ENCODE measurements around the gene ATXN7L2.

ATXN7L2 gene

DNA sequence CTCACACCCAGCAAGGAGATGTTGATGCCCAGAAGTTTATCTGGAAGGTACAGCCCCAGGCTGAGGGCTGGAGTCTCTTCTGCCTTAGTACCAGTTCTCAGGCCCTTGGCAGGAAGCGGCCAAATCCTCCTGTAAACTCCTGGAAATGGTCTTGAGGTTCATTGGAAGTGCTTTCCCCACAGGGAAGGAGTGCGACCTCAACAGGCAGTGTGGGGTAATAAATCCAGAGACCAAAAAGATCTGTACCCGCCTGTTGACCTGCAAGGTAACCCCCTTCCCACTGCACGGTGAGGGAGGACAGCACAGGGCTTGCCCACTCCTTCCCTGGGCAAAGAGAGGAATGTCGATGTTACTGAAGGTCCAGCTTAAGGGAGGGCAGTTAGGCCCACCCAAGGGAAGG, 4.5 kb downstream of the ATXN7L2 start:
- H3K27me3 ChIP-seq (ENCODE audit: insufficient read depth, low read length), result peaks cover under 1% of the 10 kb centered on the region; the same call in 1 of the 2 replicates
- H3K36me3 ChIP-seq (ENCODE audit: insufficient read depth, low read length), result no peaks in the 10 kb centered on the region
- H3K4me1 ChIP-seq (ENCODE audit: control insufficient read depth, insufficient read depth, low read length, unreplicated experiment), result peaks cover 18% of the 10 kb centered on the region
- no peak overlapping the region for H3K27ac ChIP-seq (ENCODE audit: low read depth, low read length)
- H3K4me3 ChIP-seq (ENCODE audit: low read depth, low read length), result no peak overlapping the region
- H3K79me2 ChIP-seq (ENCODE audit: control insufficient read depth, insufficient read depth, low read length, unreplicated experiment), result no peaks in the 10 kb centered on the region
- no peak overlapping the region for H2AFZ ChIP-seq (ENCODE audit: low read length, unreplicated experiment)

DNA sequence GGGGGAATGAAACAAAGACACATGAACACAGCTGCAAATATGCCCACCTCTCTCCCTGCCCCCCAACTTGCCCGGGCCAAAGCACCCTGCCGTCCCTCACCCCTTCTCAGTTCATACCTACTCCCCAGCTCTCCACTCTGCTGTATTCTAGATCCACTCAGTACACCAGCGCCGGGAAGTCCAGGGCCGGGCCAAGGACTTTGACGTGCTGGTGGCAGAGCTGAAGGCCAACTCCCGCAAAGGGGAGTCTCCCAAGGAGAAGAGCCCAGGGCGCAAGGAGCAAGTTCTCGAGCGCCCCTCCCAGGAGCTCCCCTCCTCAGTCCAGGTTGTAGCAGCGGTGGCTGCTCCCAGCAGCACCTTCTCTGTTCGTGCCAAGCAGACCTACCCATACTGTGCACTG, 5.0 kb downstream of the ATXN7L2 start:
- H2AFZ ChIP-seq (ENCODE audit: low read length, unreplicated experiment), result no peak overlapping the region
- no peaks in the 10 kb centered on the region for H3K79me2 ChIP-seq (ENCODE audit: control insufficient read depth, insufficient read depth, low read length, unreplicated experiment)
- no peak overlapping the region for H3K4me3 ChIP-seq (ENCODE audit: low read depth, low read length)
- no peaks in the 10 kb centered on the region for H3K27me3 ChIP-seq (ENCODE audit: insufficient read depth, low read length)
- no peaks in the 10 kb centered on the region for H3K36me3 ChIP-seq (ENCODE audit: insufficient read depth, low read length)
- no peak overlapping the region for H3K27ac ChIP-seq (ENCODE audit: low read depth, low read length)
- peaks cover 22% of the 10 kb centered on the region for H3K4me1 ChIP-seq (ENCODE audit: control insufficient read depth, insufficient read depth, low read length, unreplicated experiment)

DNA sequence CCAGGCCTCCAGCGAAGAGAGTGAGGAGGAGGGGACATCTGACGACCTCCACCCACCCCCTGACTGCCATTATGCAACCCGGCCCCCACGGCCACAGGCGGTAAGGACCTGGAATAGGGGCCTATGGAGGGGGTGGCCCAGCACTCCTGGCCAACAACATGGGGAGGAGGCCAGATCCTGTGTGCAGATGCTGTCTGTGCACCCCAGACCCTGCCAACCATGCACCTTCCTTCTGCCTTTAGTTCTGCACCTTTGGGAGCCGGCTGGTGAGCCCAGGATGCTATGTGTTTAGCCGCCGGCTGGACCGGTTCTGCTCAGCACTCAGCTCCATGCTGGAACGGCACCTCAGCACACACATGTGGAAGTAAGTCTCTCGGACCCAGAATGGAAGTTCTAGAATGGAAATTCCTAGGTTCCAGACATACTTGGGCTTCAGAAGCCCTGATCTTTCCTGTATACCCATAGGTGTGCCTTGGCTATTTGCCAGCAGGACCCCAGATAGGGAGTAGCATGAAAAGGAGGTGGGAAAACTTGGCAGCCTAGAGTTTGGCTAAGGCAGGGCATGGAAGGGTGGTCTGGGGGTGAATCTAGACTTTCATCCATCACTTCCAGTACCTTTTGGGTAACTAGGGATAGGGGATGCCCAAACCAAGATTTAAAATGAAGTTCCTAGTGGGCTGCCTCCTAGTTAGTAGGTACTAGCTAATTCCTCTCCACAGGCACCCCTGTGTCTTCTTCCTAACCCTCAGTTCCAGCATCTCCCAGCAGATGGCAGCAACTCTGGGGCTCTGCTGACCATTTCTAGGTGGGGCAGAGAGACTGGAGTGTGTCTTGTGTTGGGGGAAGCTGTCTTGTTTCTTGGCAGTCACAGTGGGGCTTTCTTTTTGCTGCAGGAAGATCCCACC, 6.6 kb downstream of the ATXN7L2 start:
- peaks cover 20% of the 10 kb centered on the region for H3K4me1 ChIP-seq (ENCODE audit: control insufficient read depth, insufficient read depth, low read length, unreplicated experiment)
- no peaks in the 10 kb centered on the region for H3K36me3 ChIP-seq (ENCODE audit: insufficient read depth, low read length)
- no peak overlapping the region for H2AFZ ChIP-seq (ENCODE audit: low read length, unreplicated experiment)
- no peak overlapping the region for H3K4me3 ChIP-seq (ENCODE audit: low read depth, low read length)
- H3K79me2 ChIP-seq (ENCODE audit: control insufficient read depth, insufficient read depth, low read length, unreplicated experiment), result peaks cover 6% of the 10 kb centered on the region
- no peaks in the 10 kb centered on the region for H3K27me3 ChIP-seq (ENCODE audit: insufficient read depth, low read length)
- no peak overlapping the region for H3K27ac ChIP-seq (ENCODE audit: low read depth, low read length)

DNA sequence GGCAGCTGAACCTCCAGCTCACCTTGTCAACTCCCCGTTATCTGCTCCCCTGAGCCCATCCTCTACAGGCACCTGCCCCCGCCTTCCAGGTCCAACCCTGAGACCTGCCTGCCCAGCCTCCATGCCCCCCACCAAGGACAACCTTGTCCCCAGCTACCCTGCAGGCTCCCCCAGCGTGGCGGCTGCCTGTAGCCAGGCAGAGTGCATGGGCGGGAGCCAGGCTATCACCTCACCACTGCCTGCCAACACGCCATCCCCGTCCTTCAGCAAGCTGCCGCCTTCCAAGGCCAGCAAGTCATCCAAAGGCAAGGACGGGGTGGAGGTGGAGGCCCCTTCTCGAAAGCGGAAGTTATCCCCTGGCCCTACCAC, 7.2 kb downstream of the ATXN7L2 start:
- Histone ChIP-seq H3K4me3 (ENCODE audit: low read depth, low read length) (no peak overlapping the region), H3K4me1 (ENCODE audit: control insufficient read depth, insufficient read depth, low read length, unreplicated experiment) (peaks cover 17% of the 10 kb centered on the region), H3K36me3 (ENCODE audit: insufficient read depth, low read length) (no peaks in the 10 kb centered on the region), H2AFZ (ENCODE audit: low read length, unreplicated experiment) (no peak overlapping the region), H3K27ac (ENCODE audit: low read depth, low read length) (no peak overlapping the region), H3K27me3 (ENCODE audit: insufficient read depth, low read length) (no peaks in the 10 kb centered on the region), H3K79me2 (ENCODE audit: control insufficient read depth, insufficient read depth, low read length, unreplicated experiment) (peaks cover 6% of the 10 kb centered on the region)

DNA sequence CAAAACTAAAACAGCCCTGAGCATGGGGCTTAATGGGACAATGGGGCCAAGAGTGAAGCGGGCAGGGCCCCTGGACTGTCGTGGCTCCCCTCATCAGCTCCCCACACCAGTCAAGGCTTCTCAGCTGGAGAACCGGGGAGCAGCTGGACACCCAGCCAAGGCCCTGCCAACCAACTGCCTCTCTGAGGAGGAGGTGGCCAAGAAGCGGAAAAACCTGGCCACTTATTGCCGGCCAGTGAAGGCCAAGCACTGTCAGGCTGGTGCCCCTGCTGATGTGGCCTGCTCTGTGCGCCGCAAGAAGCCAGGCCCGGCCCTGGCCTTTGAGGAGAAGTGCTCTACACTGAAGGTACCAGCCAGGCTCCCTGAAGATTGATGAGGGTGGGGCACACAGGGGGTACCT, 7.7 kb downstream of the ATXN7L2 start:
- no peaks in the 10 kb centered on the region for H3K27me3 ChIP-seq (ENCODE audit: insufficient read depth, low read length)

DNA sequence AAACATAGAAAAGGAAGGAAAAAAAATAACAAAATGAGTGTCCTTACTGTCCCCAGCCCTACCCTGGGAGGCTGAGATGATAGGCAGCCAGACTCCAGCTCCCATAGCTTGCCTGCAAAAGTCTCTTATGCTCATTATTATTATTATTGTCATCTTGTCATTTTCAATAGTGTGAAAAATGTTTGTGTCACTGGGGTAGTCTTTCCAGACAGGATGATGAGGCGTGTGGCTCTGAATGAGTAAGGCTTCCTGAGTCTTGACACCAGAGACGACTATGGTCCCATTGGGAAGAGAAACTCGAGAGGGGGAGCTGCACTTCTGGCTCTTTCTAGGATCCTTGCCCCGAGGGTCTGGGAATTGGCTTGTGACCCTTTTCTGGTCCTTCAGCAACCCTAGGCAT, 9.1 kb downstream of the ATXN7L2 start:
- Histone ChIP-seq H3K79me2 (ENCODE audit: control insufficient read depth, insufficient read depth, low read length, unreplicated experiment) (peaks cover 6% of the 10 kb centered on the region), H2AFZ (ENCODE audit: low read length, unreplicated experiment) (no peak overlapping the region), H3K27me3 (ENCODE audit: insufficient read depth, low read length) (no peaks in the 10 kb centered on the region), H3K4me1 (ENCODE audit: control insufficient read depth, insufficient read depth, low read length, unreplicated experiment) (peaks cover 17% of the 10 kb centered on the region), H3K36me3 (ENCODE audit: insufficient read depth, low read length) (no peaks in the 10 kb centered on the region), H3K27ac (ENCODE audit: low read depth, low read length) (no peak overlapping the region), H3K4me3 (ENCODE audit: low read depth, low read length) (no peak overlapping the region)

More for the DNA sequence above, 7.7 kb downstream of the ATXN7L2 start:
- Histone ChIP-seq H3K4me1 (ENCODE audit: control insufficient read depth, insufficient read depth, low read length, unreplicated experiment) (peaks cover 17% of the 10 kb centered on the region), H3K79me2 (ENCODE audit: control insufficient read depth, insufficient read depth, low read length, unreplicated experiment) (peaks cover 6% of the 10 kb centered on the region), H2AFZ (ENCODE audit: low read length, unreplicated experiment) (no peak overlapping the region), H3K4me3 (ENCODE audit: low read depth, low read length) (no peak overlapping the region), H3K27ac (ENCODE audit: low read depth, low read length) (no peak overlapping the region), H3K36me3 (ENCODE audit: insufficient read depth, low read length) (no peaks in the 10 kb centered on the region)

DNA sequence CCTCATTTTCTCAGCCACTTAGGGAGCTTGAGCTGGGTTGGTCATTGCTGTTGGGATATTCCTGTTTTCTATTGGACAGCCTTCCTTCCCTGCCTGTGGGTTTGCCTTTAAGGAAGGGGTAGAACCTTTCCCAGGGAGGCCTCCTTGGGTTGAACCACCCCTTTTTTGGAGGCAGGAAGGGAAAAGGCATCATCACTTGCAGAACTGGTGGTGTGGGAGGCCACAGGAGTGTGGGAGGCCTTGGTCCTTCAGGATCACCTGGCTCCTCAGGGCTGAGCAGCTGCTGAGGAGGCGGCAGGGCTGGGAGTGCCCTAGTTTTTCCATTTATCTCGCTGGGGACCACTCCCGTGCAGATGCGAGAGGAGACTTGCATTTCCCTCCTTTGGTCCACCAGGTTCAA, 9.5 kb downstream of the ATXN7L2 start:
- H3K4me1 ChIP-seq (ENCODE audit: control insufficient read depth, insufficient read depth, low read length, unreplicated experiment), result peaks cover 17% of the 10 kb centered on the region
- H3K36me3 ChIP-seq (ENCODE audit: insufficient read depth, low read length), result no peaks in the 10 kb centered on the region
- H2AFZ ChIP-seq (ENCODE audit: low read length, unreplicated experiment), result peak overlapping the region; percentile 78
- H3K79me2 ChIP-seq (ENCODE audit: control insufficient read depth, insufficient read depth, low read length, unreplicated experiment), result peaks cover 6% of the 10 kb centered on the region
- H3K27me3 ChIP-seq (ENCODE audit: insufficient read depth, low read length), result no peaks in the 10 kb centered on the region
- H3K4me3 ChIP-seq (ENCODE audit: low read depth, low read length), result peak overlapping the region; percentile 97; the same call in 1 of the 2 replicates
- no peak overlapping the region for H3K27ac ChIP-seq (ENCODE audit: low read depth, low read length)

DNA sequence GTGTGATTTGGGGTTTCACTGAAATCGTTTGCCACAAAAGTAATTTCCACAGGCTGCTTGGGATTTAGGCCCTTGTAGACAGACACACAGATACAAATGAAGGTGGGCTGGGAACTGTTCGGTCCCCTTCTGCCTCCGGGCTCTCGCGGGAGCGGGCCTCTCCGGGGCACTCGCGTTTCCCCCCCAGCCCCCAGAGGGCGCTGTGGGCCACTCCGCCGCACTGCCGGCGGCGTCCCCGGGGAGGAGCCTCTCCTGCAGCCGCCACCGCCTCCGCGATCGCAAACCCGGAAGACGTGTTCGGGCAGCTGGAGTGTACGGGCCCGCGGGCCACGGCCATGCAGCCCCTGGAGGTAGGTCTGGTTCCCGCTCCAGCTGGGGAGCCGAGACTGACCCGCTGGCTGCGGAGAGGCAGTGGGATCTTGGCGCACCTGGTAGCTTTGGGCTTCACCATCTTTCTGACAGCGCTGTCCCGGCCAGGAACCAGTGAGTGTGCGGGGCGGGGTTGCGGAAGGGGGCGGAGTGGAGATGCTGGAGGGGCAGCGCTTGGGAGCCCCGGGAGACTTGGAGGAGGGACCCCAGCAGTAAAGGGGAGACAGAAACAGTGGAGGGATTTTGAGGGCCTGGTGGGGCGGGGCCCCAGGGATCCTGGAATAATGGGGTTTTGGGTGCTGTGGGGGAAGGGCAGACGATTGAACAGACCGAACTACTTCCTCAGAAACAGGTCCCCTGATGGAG, 10.3 kb downstream of the ATXN7L2 start, which contains the start of gene CYB561D1:
CYB561D1 (plus strand) TSS at position 290 of the 735 bp plus-strand sequence; CDS start at position 336, 46 bp downstream.
- Histone ChIP-seq H3K36me3 (ENCODE audit: insufficient read depth, low read length) (no peaks in the 10 kb centered on the region), H3K79me2 (ENCODE audit: control insufficient read depth, insufficient read depth, low read length, unreplicated experiment) (peaks cover 6% of the 10 kb centered on the region), H3K27me3 (ENCODE audit: insufficient read depth, low read length) (no peaks in the 10 kb centered on the region), H3K4me3 (ENCODE audit: low read depth, low read length) (peak within 1 kb of the TSS; percentile 97), H3K4me1 (ENCODE audit: control insufficient read depth, insufficient read depth, low read length, unreplicated experiment) (peaks cover 17% of the 10 kb centered on the region), H2AFZ (ENCODE audit: low read length, unreplicated experiment) (peak within 1 kb of the TSS; percentile 88), H3K27ac (ENCODE audit: low read depth, low read length) (peak within 1 kb of the TSS; percentile 28; the same call in 1 of the 2 replicates)

DNA sequence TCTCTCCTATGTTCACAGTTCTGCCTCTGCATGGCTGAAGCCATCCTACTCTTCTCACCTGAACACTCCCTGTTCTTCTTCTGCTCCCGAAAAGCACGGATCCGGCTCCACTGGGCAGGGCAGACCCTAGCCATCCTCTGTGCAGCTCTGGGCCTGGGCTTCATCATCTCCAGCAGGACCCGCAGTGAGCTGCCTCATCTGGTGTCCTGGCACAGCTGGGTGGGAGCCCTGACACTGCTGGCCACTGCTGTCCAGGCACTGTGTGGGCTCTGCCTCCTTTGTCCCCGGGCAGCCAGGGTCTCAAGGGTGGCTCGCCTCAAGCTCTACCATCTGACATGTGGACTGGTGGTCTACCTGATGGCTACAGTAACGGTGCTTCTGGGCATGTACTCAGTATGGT, 12.0 kb downstream of the ATXN7L2 start:
- H3K4me3 ChIP-seq (ENCODE audit: low read depth, low read length), result no peak overlapping the region
- H3K79me2 ChIP-seq (ENCODE audit: control insufficient read depth, insufficient read depth, low read length, unreplicated experiment), result peaks cover 6% of the 10 kb centered on the region
- peaks cover 17% of the 10 kb centered on the region for H3K4me1 ChIP-seq (ENCODE audit: control insufficient read depth, insufficient read depth, low read length, unreplicated experiment)
- no peaks in the 10 kb centered on the region for H3K36me3 ChIP-seq (ENCODE audit: insufficient read depth, low read length)
- H3K27ac ChIP-seq (ENCODE audit: low read depth, low read length), result no peak overlapping the region
- H3K27me3 ChIP-seq (ENCODE audit: insufficient read depth, low read length), result no peaks in the 10 kb centered on the region
- H2AFZ ChIP-seq (ENCODE audit: low read length, unreplicated experiment), result no peak overlapping the region

DNA sequence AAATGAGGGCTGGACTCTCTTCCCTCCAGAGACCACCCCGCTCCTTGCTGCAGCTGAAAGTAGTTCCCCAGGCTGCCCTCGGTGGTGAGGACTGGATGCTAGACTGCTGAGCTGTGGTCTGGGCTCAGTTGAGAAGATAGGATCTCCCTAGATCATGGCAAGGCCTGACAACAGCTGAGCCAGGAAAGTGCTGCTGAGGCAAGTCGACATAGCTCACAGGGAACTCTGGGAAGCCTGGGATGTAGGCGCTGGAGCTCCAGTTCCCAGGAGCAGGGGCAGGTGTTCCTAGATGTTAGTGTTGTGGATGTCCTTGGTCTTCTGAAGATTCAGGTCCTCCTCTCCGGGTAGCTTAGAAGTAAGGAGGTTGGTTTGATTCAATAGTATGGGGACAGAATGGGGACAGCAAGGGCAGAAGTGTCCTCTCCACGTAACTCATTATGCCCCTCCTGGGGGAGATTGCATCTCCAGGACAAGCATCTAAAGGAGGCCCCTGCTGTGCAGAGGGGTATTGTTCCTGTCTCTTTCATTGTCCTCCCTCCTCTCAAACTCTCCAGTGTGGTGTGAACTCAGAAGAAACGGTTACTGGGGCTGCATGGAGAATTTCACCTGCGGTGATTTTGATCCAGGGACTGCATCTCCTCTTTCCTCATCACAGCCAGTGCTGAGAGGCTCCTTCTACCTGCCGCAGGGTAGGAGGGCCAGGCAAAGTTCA, 13.9 kb downstream of the ATXN7L2 start:
- no peaks in the 10 kb centered on the region for H3K36me3 ChIP-seq (ENCODE audit: insufficient read depth, low read length)

More for the DNA sequence above, 13.9 kb downstream of the ATXN7L2 start:
- H2AFZ ChIP-seq (ENCODE audit: low read length, unreplicated experiment), result no peak overlapping the region
- no peak overlapping the region for H3K27ac ChIP-seq (ENCODE audit: low read depth, low read length)
- H3K4me3 ChIP-seq (ENCODE audit: low read depth, low read length), result no peak overlapping the region
- no peaks in the 10 kb centered on the region for H3K27me3 ChIP-seq (ENCODE audit: insufficient read depth, low read length)
- H3K79me2 ChIP-seq (ENCODE audit: control insufficient read depth, insufficient read depth, low read length, unreplicated experiment), result peaks cover 6% of the 10 kb centered on the region
- peaks cover 17% of the 10 kb centered on the region for H3K4me1 ChIP-seq (ENCODE audit: control insufficient read depth, insufficient read depth, low read length, unreplicated experiment)
